Peyer's patch (tissue), 4 donors: Measurements from ENCODE around the gene ERC1. TPM values are rescaled to one million over a fixed set of nuclear protein-coding genes. Genes with fewer than 3 reads are reported as not detected.

Source experiments
- DNase-seq, 3 donors: peaks; one replicate each; pipeline ENCODE4 v3.0.0-alpha.2; 2017 to 2019
- H3K27ac ChIP-seq, 4 donors: fragments of 200-600 bp; sonication (generic); one replicate each; pipeline ENCODE4 v1.5.1; 2016 to 2019
- H3K27me3 ChIP-seq, 2 donors: fragments of 200-600 bp; sonication (generic); one replicate each; pipeline ENCODE4 v1.5.1; 2019
- H3K36me3 ChIP-seq, 3 donors: fragments of 200-600 bp; sonication (generic); one replicate each; pipeline ENCODE4 v1.5.1; 2016 to 2019
- H3K4me1 ChIP-seq, 4 donors: fragments of 200-600 bp; sonication (generic); one replicate each; pipeline ENCODE4 v1.5.1; 2016 to 2019
- H3K4me3 ChIP-seq, 4 donors: fragments of 200-600 bp; sonication (generic); 1 replicate in 3 of 4; 2 replicates in 1 of 4; pipeline ENCODE4 v1.5.1; 2016 to 2019; ENCODE audit warnings: mild to moderate bottlenecking in 1 of 4
- H3K9me3 ChIP-seq, 4 donors: fragments of 200-600 bp; sonication (generic); one replicate each; pipeline ENCODE4 v1.5.1; 2016 to 2019; ENCODE audit warnings: mild to moderate bottlenecking in 1 of 4
- CTCF ChIP-seq, 6 experiments: fragments of 450-650 bp in 4 of 6; fragments of 200-600 bp in 2 of 6; sonication (generic) in 1 of 6; IDR thresholded peaks; one replicate each; pipeline ENCODE4 v1.5.1; 2017 to 2019; ENCODE audit warnings: antibody characterized with exemption in 6 of 6, mild to moderate bottlenecking in 3 of 6, moderate library complexity in 1 of 6
- POLR2A ChIP-seq, 2 donors: fragments of 450-650 bp; IDR thresholded peaks; one replicate each; pipeline ENCODE4 v1.5.1; 2017; ENCODE audit warnings: antibody characterized with exemption in 2 of 2, mild to moderate bottlenecking in 2 of 2, moderate library complexity in 2 of 2
- total RNA-seq, 4 donors: library from RNA; depleted of rRNA; stranded (reverse); fragments of >200 nt; gene quantifications; one replicate each; pipeline ENCODE4 v1.1.0, GENCODE V29; 2016

ERC1 gene
- total RNA-seq, 4 donors from 2014 or later = 26.5 to 184 (median 31.7) TPM

GRCh38 chr12:1436981-1437380 is 446.0 kb downstream of the ERC1 start:
- Histone ChIP-seq H3K4me1 (peaks cover 0 to 10% (median 0%) of the 10 kb centered on the region in 4 donors), H3K27ac (no peak overlapping the region), H3K9me3 (no peaks in the 10 kb centered on the region), H3K4me3 (no peak overlapping the region), H3K27me3 (no peaks in the 10 kb centered on the region), H3K36me3 (no peaks in the 10 kb centered on the region)
- no peak for DNase-seq
- TF ChIP-seq POLR2A (IDR thresholded peaks at IDR 0.05) (no peak), CTCF (IDR thresholded peaks at IDR 0.05) (no peak)

GRCh38 chr12:1439201-1439600 is 448.2 kb downstream of the ERC1 start:
- no peak overlapping the region for H3K27ac ChIP-seq
- H3K27me3 ChIP-seq = no peaks in the 10 kb centered on the region
- no peaks in the 10 kb centered on the region for H3K9me3 ChIP-seq
- H3K4me1 ChIP-seq = peaks cover 0 to 10% (median 0%) of the 10 kb centered on the region in 4 donors
- TF ChIP-seq CTCF (IDR thresholded peaks at IDR 0.05) (no peak), POLR2A (IDR thresholded peaks at IDR 0.05) (no peak)
- no peak overlapping the region for H3K4me3 ChIP-seq
- no peaks in the 10 kb centered on the region for H3K36me3 ChIP-seq
- DNase-seq = no peak

GRCh38 chr12:1439687-1440086 is 448.7 kb downstream of the ERC1 start:
- TF ChIP-seq POLR2A (IDR thresholded peaks at IDR 0.05) (no peak), CTCF (IDR thresholded peaks at IDR 0.05) (no peak)
- Histone ChIP-seq H3K36me3 (no peaks in the 10 kb centered on the region), H3K9me3 (no peaks in the 10 kb centered on the region), H3K4me1 (peaks cover 0 to 10% (median 0%) of the 10 kb centered on the region in 4 donors), H3K27me3 (no peaks in the 10 kb centered on the region), H3K4me3 (no peak overlapping the region), H3K27ac (no peak overlapping the region)
- DNase-seq = no peak

- H3K27me3 ChIP-seq = no peaks in the 10 kb centered on the region
- H3K4me3 ChIP-seq = no peak overlapping the region
- no peaks in the 10 kb centered on the region for H3K36me3 ChIP-seq
- DNase-seq = no peak
- H3K27ac ChIP-seq = no peak overlapping the region
- TF ChIP-seq CTCF (IDR thresholded peaks at IDR 0.05) (no peak), POLR2A (IDR thresholded peaks at IDR 0.05) (no peak)
- H3K4me1 ChIP-seq = no peaks in the 10 kb centered on the region
- no peaks in the 10 kb centered on the region for H3K9me3 ChIP-seq
Observed at GRCh38 chr12:1443421-1444141, 452.6 kb downstream of the ERC1 start.

- Histone ChIP-seq H3K4me3 (no peak overlapping the region), H3K27me3 (no peaks in the 10 kb centered on the region), H3K27ac (no peak overlapping the region), H3K36me3 (no peaks in the 10 kb centered on the region), H3K9me3 (no peaks in the 10 kb centered on the region), H3K4me1 (no peaks in the 10 kb centered on the region)
- DNase-seq = no peak
- TF ChIP-seq CTCF (IDR thresholded peaks at IDR 0.05) = no peak
- TF ChIP-seq POLR2A (IDR thresholded peaks at IDR 0.05) = no peak
Observed at GRCh38 chr12:1444142-1444516, 453.1 kb downstream of the ERC1 start.
